Smooth muscle cell (in vitro differentiated cells): ENCODE measurements around the gene ETV5. TPM values are rescaled to one million over a fixed set of nuclear protein-coding genes. Genes with fewer than 3 reads are reported as not detected.

Source experiments
- DNase-seq: peaks from one replicate; lab custom pipeline; 2025; ENCODE audit not compliant: unreplicated experiment; lab: John Stamatoyannopoulos, UW
- H2AFZ ChIP-seq: fragments of 200-600 bp; sonication (generic); 2 replicates; pipeline ENCODE4 v1.6.0; 2016; ENCODE audit warnings: antibody characterized with exemption, low read depth, mild to moderate bottlenecking
- H3F3A ChIP-seq: fragments of 200-600 bp; sonication (generic); 2 replicates; pipeline ENCODE4 v1.6.0; 2017; ENCODE audit warnings: antibody characterized with exemption, low read depth
- H3K27ac ChIP-seq: fragments of 200-600 bp; sonication (generic); 2 replicates; pipeline ENCODE4 v1.5.1; 2016; ENCODE audit warnings: low read depth, mild to moderate bottlenecking
- H3K27me3 ChIP-seq: fragments of 200-600 bp; sonication (generic); 2 replicates; pipeline ENCODE4 v1.6.1; 2016; ENCODE audit warnings: low read depth, mild to moderate bottlenecking
- H3K36me3 ChIP-seq: fragments of 200-600 bp; sonication (generic); 2 replicates; pipeline ENCODE4 v1.5.1; 2016; ENCODE audit warnings: low read depth
- H3K4me1 ChIP-seq: fragments of 200-600 bp; sonication (generic); 2 replicates; pipeline ENCODE4 v1.5.1; 2016; ENCODE audit warnings: low read depth
- H3K4me2 ChIP-seq: fragments of 200-600 bp; sonication (generic); 2 replicates; pipeline ENCODE4 v1.6.0; 2016; ENCODE audit warnings: mild to moderate bottlenecking
- H3K4me3 ChIP-seq: fragments of 200-600 bp; sonication (generic); 2 replicates; pipeline ENCODE4 v1.5.1; 2016; ENCODE audit warnings: mild to moderate bottlenecking
- H3K79me2 ChIP-seq: fragments of 200-600 bp; sonication (generic); 2 replicates; pipeline ENCODE4 v1.6.0; 2016; ENCODE audit warnings: low read depth, mild to moderate bottlenecking
- H3K9ac ChIP-seq: fragments of 200-600 bp; sonication (generic); 2 replicates; pipeline ENCODE4 v1.6.0; 2016; ENCODE audit warnings: low read depth
- H3K9me3 ChIP-seq: fragments of 200-600 bp; sonication (generic); replicated peaks from 2 replicates; pipeline ENCODE4 v1.5.1; 2016; ENCODE audit warnings: low read depth
- H4K20me1 ChIP-seq: fragments of 200-600 bp; sonication (generic); 2 replicates; pipeline ENCODE4 v1.6.0; 2016; ENCODE audit warnings: low read depth
- CTCF ChIP-seq: fragments of 200-600 bp; sonication (generic); IDR thresholded peaks from 2 replicates; pipeline ENCODE4 v1.5.1; 2017; ENCODE audit warnings: borderline replicate concordance, mild to moderate bottlenecking, antibody characterized with exemption; ENCODE audit not compliant: insufficient read depth, poor library complexity, severe bottlenecking
- WGBS: methylation state at CpG from one replicate; pipeline ENCODE4 v1.1.7; 2016; ENCODE audit warnings: low lambda C conversion rate; 5-methylcytosine and 5-hydroxymethylcytosine counted together
- polyA plus RNA-seq: library from polyadenylated mRNA; unstranded; fragments of >200 nt; fragmentation: Nextera tagmentation; extraction: Ambion mirVana; gene quantifications from 2 replicates; pipeline ENCODE4 v1.2.1, GENCODE V29; 2016
- total RNA-seq: library from RNA; depleted of rRNA; stranded (reverse); fragments of >200 nt; gene quantifications from 2 replicates; pipeline ENCODE4 v1.2.3, GENCODE V29; 2014

The ETV5 gene
- total and polyA plus RNA-seq, 2 experiments from 2014 or later, result 32.6 to 51.8 TPM

- WGBS, result 52% methylated on average over 6 of the region's 6 CpGs
- H4K20me1 ChIP-seq, result peaks cover 28% of the 10 kb centered on the region
- peaks cover 24% of the 10 kb centered on the region for H3K4me1 ChIP-seq
- TF ChIP-seq CTCF, result no peak
- H3F3A ChIP-seq, result peaks cover 5% of the 10 kb centered on the region
- H3K79me2 ChIP-seq, result peaks cover 30% of the 10 kb centered on the region
- no peak overlapping the region for H3K4me2 ChIP-seq
- no peak overlapping the region for H2AFZ ChIP-seq
- H3K36me3 ChIP-seq, result no peaks in the 10 kb centered on the region
- no peak overlapping the region for H3K4me3 ChIP-seq
- H3K27me3 ChIP-seq, result no peaks in the 10 kb centered on the region
- H3K9me3 ChIP-seq, result no peaks in the 10 kb centered on the region
- no peak for DNase-seq
- H3K9ac ChIP-seq, result no peak overlapping the region
- peak overlapping the region; percentile 26 for H3K27ac ChIP-seq
Observed at GRCh38 chr3:186105543-186105942, 3.3 kb downstream of the ETV5 start.

GRCh38 chr3:186102687-186103086 lies 6.2 kb downstream of the ETV5 start:
- no peak for DNase-seq
- H3K4me1 ChIP-seq, result peaks cover 26% of the 10 kb centered on the region
- no peak overlapping the region for H3K4me2 ChIP-seq
- no peak overlapping the region for H3K4me3 ChIP-seq
- peak overlapping the region; percentile 93 for H3K27ac ChIP-seq
- no peaks in the 10 kb centered on the region for H3K9me3 ChIP-seq
- peaks cover 38% of the 10 kb centered on the region for H4K20me1 ChIP-seq
- WGBS, result 60% methylated on average over 4 of the region's 4 CpGs
- no peaks in the 10 kb centered on the region for H3K36me3 ChIP-seq
- no peaks in the 10 kb centered on the region for H3K27me3 ChIP-seq
- peaks cover 30% of the 10 kb centered on the region for H3K79me2 ChIP-seq
- no peak for TF ChIP-seq CTCF
- H3F3A ChIP-seq, result peaks cover 18% of the 10 kb centered on the region
- H3K9ac ChIP-seq, result no peak overlapping the region
- H2AFZ ChIP-seq, result no peak overlapping the region

GRCh38 chr3:186100398-186100797 lies 8.5 kb downstream of the ETV5 start:
- TF ChIP-seq CTCF, result no peak
- H3K27ac ChIP-seq, result no peak overlapping the region
- no peaks in the 10 kb centered on the region for H3K27me3 ChIP-seq
- H4K20me1 ChIP-seq, result peaks cover 32% of the 10 kb centered on the region
- peaks cover 9% of the 10 kb centered on the region for H3K79me2 ChIP-seq
- DNase-seq, result no peak
- WGBS, result 91% methylated on average over 3 of the region's 3 CpGs
- H3K36me3 ChIP-seq, result no peaks in the 10 kb centered on the region
- H3K9me3 ChIP-seq, result no peaks in the 10 kb centered on the region
- no peak overlapping the region for H3K4me3 ChIP-seq
- H3K9ac ChIP-seq, result no peak overlapping the region
- peaks cover 41% of the 10 kb centered on the region for H3K4me1 ChIP-seq
- H3K4me2 ChIP-seq, result no peak overlapping the region
- no peak overlapping the region for H2AFZ ChIP-seq
- peaks cover 23% of the 10 kb centered on the region for H3F3A ChIP-seq

- no peak for TF ChIP-seq CTCF
- no peak overlapping the region for H2AFZ ChIP-seq
- H3K9me3 ChIP-seq, result no peaks in the 10 kb centered on the region
- H3K27me3 ChIP-seq, result no peaks in the 10 kb centered on the region
- H3K4me1 ChIP-seq, result peaks cover 38% of the 10 kb centered on the region
- H3K4me3 ChIP-seq, result no peak overlapping the region
- H3K4me2 ChIP-seq, result peak overlapping the region; percentile 88
- peaks cover 5% of the 10 kb centered on the region for H3K79me2 ChIP-seq
- peak; percentile 6 for DNase-seq
- peak overlapping the region; percentile 30 for H3K27ac ChIP-seq
- 46% methylated on average over 5 of the region's 5 CpGs for WGBS
- H3F3A ChIP-seq, result peaks cover 23% of the 10 kb centered on the region
- H3K9ac ChIP-seq, result no peak overlapping the region
- no peaks in the 10 kb centered on the region for H3K36me3 ChIP-seq
- peaks cover 40% of the 10 kb centered on the region for H4K20me1 ChIP-seq
Observed at GRCh38 chr3:186099178-186099577, 9.7 kb downstream of the ETV5 start.
